Retinal pigment epithelial cell (primary cell): ENCODE data around the gene NSD1.
A peak's percentile ranks its signal among the peaks of the same experiment; 100 is the strongest.

ENCODE experiments used
- DNase-seq: peaks from one replicate; pipeline ENCODE4 v3.0.0-alpha.2; 2010; ENCODE audit warnings: low read depth
- H3K4me3 ChIP-seq: 2 replicates; pipeline ENCODE4 v1.5.1; 2011; ENCODE audit warnings: mild to moderate bottlenecking, low read length, control low read depth, moderate library complexity
- TF ChIP-seq, protein P1 (sequence below): conservative IDR thresholded peaks from 2 replicates; pipeline ENCODE4 v1.5.1; 2011; ENCODE audit warnings: low read depth, low read length, control low read depth, inconsistent platforms

NSD1 gene

DNA sequence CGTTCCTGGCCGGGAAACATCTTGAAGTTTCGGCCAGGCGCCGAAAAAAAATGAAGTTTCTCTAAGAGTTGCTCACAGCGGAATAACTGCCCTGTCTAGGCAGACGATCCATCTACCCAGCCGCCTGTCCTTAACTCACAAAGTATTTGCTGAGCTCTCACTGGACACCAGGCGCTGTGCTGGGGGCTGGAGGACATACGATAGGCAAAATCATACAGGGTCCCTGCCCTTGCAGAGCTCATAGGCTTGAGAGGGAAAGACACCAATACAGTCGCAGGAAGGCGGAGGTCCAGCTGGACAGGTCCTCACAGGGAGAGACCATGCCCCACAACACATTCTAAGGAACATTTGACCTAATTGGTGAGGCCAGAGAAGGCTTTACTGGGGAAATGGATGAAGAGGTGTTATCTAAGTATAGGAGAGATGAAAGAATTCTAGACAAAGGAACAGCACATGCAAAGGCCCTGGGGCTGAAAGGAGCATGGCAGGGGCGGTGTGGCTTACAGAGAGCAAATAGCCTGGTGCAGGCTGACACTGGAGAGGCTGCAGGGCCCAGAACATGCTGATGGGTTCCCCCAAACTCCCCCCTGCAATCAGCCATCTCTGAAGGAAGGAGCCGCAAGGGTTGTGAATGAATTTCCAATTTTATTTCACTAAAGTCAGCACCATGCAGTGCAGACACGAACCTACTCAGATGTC, 180.1 kb downstream of the NSD1 start:
- TF ChIP-seq, protein P1, sequence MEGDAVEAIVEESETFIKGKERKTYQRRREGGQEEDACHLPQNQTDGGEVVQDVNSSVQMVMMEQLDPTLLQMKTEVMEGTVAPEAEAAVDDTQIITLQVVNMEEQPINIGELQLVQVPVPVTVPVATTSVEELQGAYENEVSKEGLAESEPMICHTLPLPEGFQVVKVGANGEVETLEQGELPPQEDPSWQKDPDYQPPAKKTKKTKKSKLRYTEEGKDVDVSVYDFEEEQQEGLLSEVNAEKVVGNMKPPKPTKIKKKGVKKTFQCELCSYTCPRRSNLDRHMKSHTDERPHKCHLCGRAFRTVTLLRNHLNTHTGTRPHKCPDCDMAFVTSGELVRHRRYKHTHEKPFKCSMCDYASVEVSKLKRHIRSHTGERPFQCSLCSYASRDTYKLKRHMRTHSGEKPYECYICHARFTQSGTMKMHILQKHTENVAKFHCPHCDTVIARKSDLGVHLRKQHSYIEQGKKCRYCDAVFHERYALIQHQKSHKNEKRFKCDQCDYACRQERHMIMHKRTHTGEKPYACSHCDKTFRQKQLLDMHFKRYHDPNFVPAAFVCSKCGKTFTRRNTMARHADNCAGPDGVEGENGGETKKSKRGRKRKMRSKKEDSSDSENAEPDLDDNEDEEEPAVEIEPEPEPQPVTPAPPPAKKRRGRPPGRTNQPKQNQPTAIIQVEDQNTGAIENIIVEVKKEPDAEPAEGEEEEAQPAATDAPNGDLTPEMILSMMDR = no peak
- DNase-seq = no peak
- H3K4me3 ChIP-seq = no peak overlapping the region

DNA sequence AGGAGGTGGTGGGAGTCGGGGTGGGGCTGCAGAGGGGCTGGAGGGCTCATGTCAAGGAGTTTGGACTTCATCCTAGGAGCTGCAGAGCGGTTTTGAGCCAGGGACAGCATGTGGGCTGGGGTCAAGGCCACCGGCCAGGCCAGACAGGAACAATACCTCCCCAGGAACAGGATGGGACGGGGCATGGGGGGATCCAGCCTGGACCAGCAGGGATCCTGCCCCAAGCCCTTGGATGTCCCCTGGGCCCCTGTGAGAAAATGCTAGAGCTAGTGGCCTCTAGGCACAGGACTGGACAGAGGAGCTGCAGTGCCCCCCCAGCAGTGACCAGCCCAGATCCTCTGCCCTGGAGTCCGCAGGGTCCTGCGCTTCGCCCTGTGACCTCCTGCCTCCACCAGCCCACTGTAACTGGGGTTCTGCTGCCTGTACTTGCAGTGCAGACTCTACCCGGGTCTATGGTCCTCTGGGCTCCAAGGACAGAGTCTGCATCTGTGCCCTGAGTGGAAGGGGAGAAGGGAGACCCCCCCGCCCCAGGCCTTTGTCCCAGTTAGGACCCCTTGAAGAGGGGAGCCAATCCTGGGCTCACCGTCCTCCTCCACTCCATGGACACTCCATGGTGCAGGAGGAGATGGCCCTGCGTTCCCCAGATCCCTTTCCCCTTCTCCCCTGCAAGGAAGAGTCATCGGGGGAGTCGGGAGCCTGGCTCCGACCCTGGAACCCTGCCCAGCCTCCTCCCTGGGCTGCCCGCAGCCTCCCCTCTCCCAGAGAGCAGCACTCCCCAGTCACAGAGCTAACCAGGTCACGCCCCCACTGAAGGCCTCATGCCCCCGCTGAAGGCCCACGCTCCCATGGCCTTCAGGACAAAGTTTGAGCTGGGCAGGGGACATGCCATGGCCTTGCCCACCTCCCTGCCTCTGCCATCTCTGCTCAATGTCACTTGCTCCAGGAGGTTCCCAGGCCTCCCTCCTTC, 181.1 kb downstream of the NSD1 start:
- H3K4me3 ChIP-seq = no peak overlapping the region
- DNase-seq = no peak
- TF ChIP-seq, protein P1 = no peak

DNA sequence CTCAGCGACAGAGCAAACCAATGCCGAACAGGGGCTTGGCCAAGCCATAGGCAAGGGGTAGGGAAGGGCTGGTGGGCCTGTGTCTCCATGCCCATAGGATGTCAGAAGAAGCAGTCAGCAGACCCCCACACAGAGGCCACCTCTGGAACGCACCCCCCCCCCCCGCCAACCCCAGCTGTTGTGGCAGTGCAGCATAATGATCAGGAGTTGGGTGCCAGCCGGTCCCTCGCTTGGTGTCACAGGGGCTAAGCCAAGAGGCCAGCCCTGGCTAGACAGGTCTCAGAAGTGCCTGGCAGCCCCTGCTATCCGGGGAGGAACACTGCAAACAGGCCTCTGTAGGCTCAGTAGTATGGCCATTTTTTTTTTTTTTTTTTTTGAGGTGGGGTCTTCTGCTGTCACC, 181.8 kb downstream of the NSD1 start:
- no peak for DNase-seq
- TF ChIP-seq, protein P1 = no peak
- H3K4me3 ChIP-seq = no peak overlapping the region

DNA sequence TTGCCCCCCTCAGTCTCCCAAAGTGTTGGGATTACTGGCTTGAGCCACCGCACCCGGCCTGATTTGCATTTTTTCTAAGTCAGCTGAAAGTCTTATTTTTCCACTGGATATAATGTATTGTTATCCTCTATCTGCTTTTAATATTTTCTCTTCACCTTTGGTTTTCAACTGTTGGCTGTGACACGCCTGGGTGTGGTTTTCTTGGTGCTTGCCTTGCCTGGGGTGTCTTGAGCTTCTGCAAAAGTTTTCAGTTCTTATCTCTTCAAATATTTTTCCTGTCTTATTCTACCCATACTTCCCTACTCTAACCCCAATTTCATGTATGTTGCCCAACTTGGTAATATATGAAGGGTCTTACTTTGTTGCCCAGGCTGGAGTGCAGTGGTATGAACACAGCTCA, 182.4 kb downstream of the NSD1 start:
- DNase-seq = no peak
- H3K4me3 ChIP-seq = no peak overlapping the region
- TF ChIP-seq, protein P1 = no peak

DNA sequence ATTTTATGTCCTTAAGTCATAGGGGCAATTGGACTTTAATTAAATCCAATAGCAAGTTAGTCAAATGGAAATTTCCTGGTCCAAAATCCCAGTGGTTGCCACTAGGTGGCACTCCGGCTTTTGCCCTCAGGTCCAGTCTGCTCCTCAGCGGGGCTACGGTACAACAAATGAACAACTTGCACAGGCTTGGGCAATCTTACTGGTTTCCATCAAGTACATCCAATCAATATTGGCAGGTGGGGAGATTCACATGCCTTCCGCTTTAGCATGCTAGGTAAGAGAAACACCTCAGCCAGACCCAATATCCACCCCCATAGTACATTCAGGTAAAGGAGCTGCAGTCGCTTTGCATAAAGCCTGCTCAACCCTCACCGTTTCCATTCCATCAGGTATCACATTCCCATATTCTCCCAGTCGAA, 184.4 kb downstream of the NSD1 start:
- DNase-seq = peak; percentile 36
- no peak overlapping the region for H3K4me3 ChIP-seq
- TF ChIP-seq, protein P1 = peak; percentile 97

DNA sequence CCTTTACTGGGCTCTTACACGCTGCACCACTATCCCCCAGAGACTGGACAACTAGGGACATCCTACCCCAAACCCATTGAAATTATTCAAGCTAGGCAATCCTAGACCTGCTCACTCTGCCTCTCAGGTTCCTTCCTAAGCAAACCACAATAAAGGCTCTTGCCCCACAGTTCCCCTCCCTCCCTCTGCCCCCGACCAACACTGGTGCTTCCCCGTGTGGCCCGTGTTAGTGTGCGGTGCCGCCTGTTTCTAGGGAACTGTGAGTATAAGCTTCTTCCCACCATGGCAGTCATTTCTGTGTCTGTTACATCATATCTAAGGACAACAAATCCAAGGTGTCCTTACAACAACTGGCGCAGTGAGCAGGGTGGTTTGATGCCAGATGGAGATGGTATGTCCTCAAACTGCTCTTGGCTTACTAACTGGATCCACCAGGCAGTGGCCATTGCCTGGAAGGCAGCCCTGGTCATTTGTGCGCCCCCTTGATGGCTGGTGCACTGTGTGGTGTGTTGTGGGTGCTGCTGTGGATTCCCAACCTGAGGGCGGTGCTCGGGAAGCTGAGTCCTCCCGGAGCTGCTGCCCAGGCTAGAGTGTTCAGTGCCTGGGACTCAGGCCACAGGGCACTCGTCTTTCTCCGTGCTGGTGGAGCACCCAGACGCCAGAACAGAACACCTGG, 186.5 kb downstream of the NSD1 start:
- no peak for DNase-seq
- H3K4me3 ChIP-seq = no peak overlapping the region
- TF ChIP-seq, protein P1 = no peak
